ENCODE results near the gene KL. TPM values are rescaled to one million over a fixed set of nuclear protein-coding genes. Genes with fewer than 3 reads are reported as not detected.

KL gene
- total RNA-seq, 1 donor from 2014 or later: not detected

DNA sequence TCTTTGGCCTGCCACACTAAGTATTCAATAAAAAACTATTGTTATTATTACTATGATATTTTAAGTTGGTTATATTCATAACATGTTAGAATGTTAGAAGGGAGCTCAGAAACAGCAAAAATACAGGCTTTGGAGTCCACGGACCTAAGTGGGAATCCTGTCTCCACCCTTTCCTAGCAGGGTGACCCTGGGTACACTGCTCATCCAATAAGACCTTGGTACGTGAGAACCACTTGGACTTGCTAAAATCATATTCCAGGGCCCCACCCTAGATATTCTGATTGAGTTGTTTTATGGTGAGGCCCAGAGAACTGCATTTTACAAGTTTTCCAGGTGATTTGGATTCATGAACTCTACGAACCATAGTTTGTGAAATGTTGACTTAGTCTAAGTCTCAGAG is 47.4 kb upstream of the KL start:
- Histone ChIP-seq H3K4me1 (no peaks in the 10 kb centered on the region), H3K4me3 (no peak overlapping the region), H3K27me3 (peaks cover 7% of the 10 kb centered on the region), H3K9ac (no peak overlapping the region), H3K36me3 (no peaks in the 10 kb centered on the region), H3K27ac (no peak overlapping the region), H3K9me3 (ENCODE audit: low read depth) (no peaks in the 10 kb centered on the region), H3K79me2 (ENCODE audit: low read depth) (no peaks in the 10 kb centered on the region), H2AFZ (replicated peaks) (no peak overlapping the region), H3K4me2 (no peak overlapping the region), H4K20me1 (ENCODE audit: low read depth) (no peaks in the 10 kb centered on the region), H3F3A (ENCODE audit: low read depth) (no peaks in the 10 kb centered on the region)
- peaks cover 6% of the 10 kb centered on the region for H3K4me1 Mint-ChIP-seq
- H3K9me3 Mint-ChIP-seq: no peaks in the 10 kb centered on the region
- no peaks in the 10 kb centered on the region for H3K36me3 Mint-ChIP-seq
- no peak overlapping the region for H3K27ac Mint-ChIP-seq
- H3K27me3 Mint-ChIP-seq (ENCODE audit: insufficient read depth, low read depth): peaks cover 6% of the 10 kb centered on the region
- H3K4me3 Mint-ChIP-seq: no peak overlapping the region
- DNase-seq (ENCODE audit: low spot score): no peak
- TF ChIP-seq, protein P1, sequence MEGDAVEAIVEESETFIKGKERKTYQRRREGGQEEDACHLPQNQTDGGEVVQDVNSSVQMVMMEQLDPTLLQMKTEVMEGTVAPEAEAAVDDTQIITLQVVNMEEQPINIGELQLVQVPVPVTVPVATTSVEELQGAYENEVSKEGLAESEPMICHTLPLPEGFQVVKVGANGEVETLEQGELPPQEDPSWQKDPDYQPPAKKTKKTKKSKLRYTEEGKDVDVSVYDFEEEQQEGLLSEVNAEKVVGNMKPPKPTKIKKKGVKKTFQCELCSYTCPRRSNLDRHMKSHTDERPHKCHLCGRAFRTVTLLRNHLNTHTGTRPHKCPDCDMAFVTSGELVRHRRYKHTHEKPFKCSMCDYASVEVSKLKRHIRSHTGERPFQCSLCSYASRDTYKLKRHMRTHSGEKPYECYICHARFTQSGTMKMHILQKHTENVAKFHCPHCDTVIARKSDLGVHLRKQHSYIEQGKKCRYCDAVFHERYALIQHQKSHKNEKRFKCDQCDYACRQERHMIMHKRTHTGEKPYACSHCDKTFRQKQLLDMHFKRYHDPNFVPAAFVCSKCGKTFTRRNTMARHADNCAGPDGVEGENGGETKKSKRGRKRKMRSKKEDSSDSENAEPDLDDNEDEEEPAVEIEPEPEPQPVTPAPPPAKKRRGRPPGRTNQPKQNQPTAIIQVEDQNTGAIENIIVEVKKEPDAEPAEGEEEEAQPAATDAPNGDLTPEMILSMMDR (IDR thresholded peaks at IDR 0.05): no peak

- H3K36me3 ChIP-seq: no peaks in the 10 kb centered on the region
- no peak overlapping the region for H2AFZ ChIP-seq (replicated peaks)
- no peak overlapping the region for H3K4me2 ChIP-seq
- DNase-seq (ENCODE audit: low spot score): no peak
- H3K9me3 ChIP-seq (ENCODE audit: low read depth): no peaks in the 10 kb centered on the region
- no peaks in the 10 kb centered on the region for H4K20me1 ChIP-seq (ENCODE audit: low read depth)
- H3K79me2 ChIP-seq (ENCODE audit: low read depth): no peaks in the 10 kb centered on the region
- peaks cover 9% of the 10 kb centered on the region for H3K27me3 Mint-ChIP-seq (ENCODE audit: insufficient read depth, low read depth)
- no peak overlapping the region for H3K4me3 Mint-ChIP-seq
- no peaks in the 10 kb centered on the region for H3K36me3 Mint-ChIP-seq
- H3K4me1 Mint-ChIP-seq: peaks cover 10% of the 10 kb centered on the region
- no peaks in the 10 kb centered on the region for H3F3A ChIP-seq (ENCODE audit: low read depth)
- H3K9ac ChIP-seq: no peak overlapping the region
- H3K4me3 ChIP-seq: no peak overlapping the region
- no peaks in the 10 kb centered on the region for H3K4me1 ChIP-seq
- TF ChIP-seq, protein P1 (IDR thresholded peaks at IDR 0.05): no peak
- TF ChIP-seq EZH2phosphoT487 (IDR thresholded peaks at IDR 0.05) (no peak), EZH2 (IDR thresholded peaks at IDR 0.05) (no peak)
- no peak overlapping the region for H3K27ac ChIP-seq
- no peaks in the 10 kb centered on the region for H3K9me3 Mint-ChIP-seq
- peak overlapping the region; percentile 4 for H3K27ac Mint-ChIP-seq
- H3K27me3 ChIP-seq: peaks cover 4% of the 10 kb centered on the region
Measured at GRCh38 chr13:32969516-32969941, 46.7 kb upstream of the KL start.

DNA sequence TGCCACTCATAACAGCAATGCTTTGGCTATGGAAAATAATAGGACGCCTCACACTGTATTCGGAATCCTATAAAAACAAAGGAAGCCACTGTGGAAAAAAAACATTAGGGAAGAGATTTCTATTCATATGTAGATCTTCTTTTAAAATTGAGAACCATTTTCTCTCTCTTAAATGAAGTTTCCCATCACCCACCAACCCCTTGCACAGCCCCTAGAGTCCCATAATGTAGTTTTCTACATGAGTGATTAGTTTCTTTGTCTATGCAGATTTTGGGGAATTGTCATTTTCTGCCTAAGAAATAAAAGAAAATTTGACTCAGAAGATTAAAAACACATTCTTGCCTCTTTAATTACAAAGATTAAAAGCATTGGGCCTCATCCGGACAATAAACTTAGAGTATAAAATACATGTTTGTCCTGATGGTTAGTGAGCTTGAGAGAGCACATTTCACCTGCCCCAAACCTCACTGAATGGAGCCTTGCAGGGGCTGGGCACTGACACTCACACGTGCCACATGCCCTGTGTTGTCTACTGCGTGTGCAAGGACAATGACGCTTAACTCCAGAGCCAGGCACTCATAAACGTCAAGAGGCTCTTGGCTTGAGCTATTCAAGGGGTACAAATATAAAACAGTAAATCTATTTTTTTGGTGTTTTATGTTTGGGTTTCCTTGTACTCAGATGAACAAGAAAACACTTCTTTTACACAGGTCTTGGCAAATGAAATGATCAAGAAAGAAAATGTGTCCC is 40.0 kb upstream of the KL start:
- no peaks in the 10 kb centered on the region for H3K9me3 ChIP-seq (ENCODE audit: low read depth)

More for the DNA sequence above, 40.0 kb upstream of the KL start:
- Histone ChIP-seq H3K27ac (no peak overlapping the region), H3F3A (ENCODE audit: low read depth) (peaks cover 5% of the 10 kb centered on the region), H3K4me3 (no peak overlapping the region), H2AFZ (replicated peaks) (peak overlapping the region; percentile 48), H3K36me3 (no peaks in the 10 kb centered on the region), H4K20me1 (ENCODE audit: low read depth) (no peaks in the 10 kb centered on the region), H3K79me2 (ENCODE audit: low read depth) (no peaks in the 10 kb centered on the region), H3K4me1 (peaks cover 38% of the 10 kb centered on the region), H3K9ac (no peak overlapping the region), H3K27me3 (no peaks in the 10 kb centered on the region), H3K4me2 (no peak overlapping the region)
- Mint-ChIP-seq H3K27me3 (ENCODE audit: insufficient read depth, low read depth) (peaks cover 8% of the 10 kb centered on the region), H3K4me3 (no peak overlapping the region), H3K36me3 (no peaks in the 10 kb centered on the region), H3K4me1 (peaks cover 33% of the 10 kb centered on the region), H3K9me3 (no peaks in the 10 kb centered on the region), H3K27ac (peak overlapping the region; percentile 26)
- TF ChIP-seq EZH2phosphoT487 (IDR thresholded peaks at IDR 0.05) (no peak), EZH2 (IDR thresholded peaks at IDR 0.05) (no peak)
- TF ChIP-seq, protein P1 (IDR thresholded peaks at IDR 0.05): no peak
- no peak for DNase-seq (ENCODE audit: low spot score)
